Sigmoid colon (tissue), 7 donors: Measurements from ENCODE around the gene C14orf180. TPM values are rescaled to one million over a fixed set of nuclear protein-coding genes. Genes with fewer than 3 reads are reported as not detected.

ENCODE experiments used
- DNase-seq: peaks from one replicate; pipeline ENCODE4 v3.0.0-alpha.2; 2019
- H3K27ac ChIP-seq, 4 donors: fragments of 200-600 bp; sonication (generic); one replicate each; pipeline ENCODE4 v1.5.1; 2016 to 2019; ENCODE audit warnings: mild to moderate bottlenecking in 1 of 4
- H3K27me3 ChIP-seq, 3 donors: fragments of 200-600 bp; sonication (generic); one replicate each; pipeline ENCODE4 v1.5.1; 2019; ENCODE audit warnings: mild to moderate bottlenecking in 1 of 3
- H3K36me3 ChIP-seq, 4 donors: fragments of 200-600 bp; sonication (generic); one replicate each; pipeline ENCODE4 v1.5.1; 2016 to 2019
- H3K4me1 ChIP-seq, 4 donors: fragments of 200-600 bp; sonication (generic); one replicate each; pipeline ENCODE4 v1.5.1; 2017 to 2019
- H3K4me3 ChIP-seq, 4 donors: fragments of 200-600 bp; sonication (generic); one replicate each; pipeline ENCODE4 v1.5.1; 2017 to 2019; ENCODE audit warnings: mild to moderate bottlenecking in 2 of 4, moderate library complexity in 1 of 4
- H3K9me3 ChIP-seq, 4 donors: fragments of 200-600 bp in 3 of 4; sonication (generic) in 3 of 4; one replicate each; pipeline versions ENCODE4 v1.5.1 to v1.6.1; 2013 to 2019
- EP300 ChIP-seq, 4 donors: sonication (generic); formaldehyde crosslinking; IDR thresholded peaks; one replicate each; pipeline ENCODE4 v1.6.1; 2017; ENCODE audit warnings: antibody characterized with exemption in 4 of 4
- POLR2A ChIP-seq, 2 donors: fragments of 450-650 bp; IDR thresholded peaks; one replicate each; pipeline ENCODE4 v1.6.1; 2016; ENCODE audit warnings: antibody characterized with exemption in 2 of 2, mild to moderate bottlenecking in 2 of 2, moderate library complexity in 2 of 2
- POLR2AphosphoS5 ChIP-seq, 4 donors: sonication (generic); formaldehyde crosslinking; IDR thresholded peaks; one replicate each; pipeline ENCODE4 v1.6.1; 2017; ENCODE audit warnings: antibody characterized with exemption in 4 of 4
- WGBS, 2 donors: extraction: QIAGEN DNeasy Blood & Tissue Kit; methylation state at CpG; one replicate each; pipeline ENCODE4 v1.1.7; 2013; 5-methylcytosine and 5-hydroxymethylcytosine counted together
- intact Hi-C: fragments of 100-400 bp; cut with DNase I; formaldehyde crosslinking; loops from one replicate; pipeline ENCODE4 v1.15.1; 2023
- polyA plus RNA-seq, 3 donors: library from polyadenylated mRNA; stranded (reverse); fragments of 200-250 nt; gene quantifications; one replicate each; pipeline ENCODE4 v1.2.3, GENCODE V29; 2013
- total RNA-seq, 4 donors: library from RNA; depleted of rRNA; stranded (reverse); fragments of >200 nt; gene quantifications; one replicate each; pipeline ENCODE4 v1.1.0, GENCODE V29; 2016
- TF ChIP-seq, protein P1 (sequence below), 4 experiments: fragments of 450-650 bp in 3 of 4; fragments of 200-600 bp in 1 of 4; IDR thresholded peaks; one replicate each; pipeline ENCODE4 v1.5.1; 2016 to 2019; ENCODE audit warnings: antibody characterized with exemption in 4 of 4, mild to moderate bottlenecking in 3 of 4, moderate library complexity in 2 of 4
- donor health status: healthy with polysubstance abuse.
- donor health status: Bipolar disorder and iron deficiency.
- donor health status: healthy.

C14orf180 gene
- total and polyA plus RNA-seq, 7 donors = 0.16 to 5.0 (median 0.58) TPM; not detected in 1

DNA sequence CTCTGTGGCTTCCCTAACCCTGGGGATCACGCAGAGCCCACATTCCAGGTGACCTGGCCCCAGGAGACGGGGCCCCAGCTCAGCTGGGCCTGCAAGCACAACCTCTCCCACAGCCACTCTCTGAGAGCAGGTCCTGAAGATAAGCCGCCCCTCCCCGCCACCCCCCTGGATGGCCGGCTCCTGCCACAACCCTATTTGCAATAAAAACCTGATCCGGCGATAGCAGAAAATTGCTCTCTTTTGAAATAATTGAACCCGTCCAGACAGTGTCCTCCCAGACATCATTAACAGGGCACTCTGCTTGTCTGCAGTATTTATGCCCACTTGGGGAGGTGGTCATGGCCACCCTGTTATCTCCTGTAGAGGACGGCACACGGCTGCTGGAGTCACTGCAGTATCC, 5.0 kb downstream of the C14orf180 start:
- H3K27me3 ChIP-seq = peaks cover 0 to 21% (median 0%) of the 10 kb centered on the region in 3 donors
- H3K27ac ChIP-seq = no peak overlapping the region
- no peak for DNase-seq
- no peaks in the 10 kb centered on the region for H3K9me3 ChIP-seq
- WGBS, 2 donors = 54 to 72% methylated on average over 10 of the region's 10 CpGs
- no peak overlapping the region for H3K4me3 ChIP-seq
- TF ChIP-seq EP300 (IDR thresholded peaks at IDR 0.05) (no peak), POLR2AphosphoS5 (IDR thresholded peaks at IDR 0.05) (no peak), POLR2A (IDR thresholded peaks at IDR 0.05) (no peak)
- TF ChIP-seq, protein P1, sequence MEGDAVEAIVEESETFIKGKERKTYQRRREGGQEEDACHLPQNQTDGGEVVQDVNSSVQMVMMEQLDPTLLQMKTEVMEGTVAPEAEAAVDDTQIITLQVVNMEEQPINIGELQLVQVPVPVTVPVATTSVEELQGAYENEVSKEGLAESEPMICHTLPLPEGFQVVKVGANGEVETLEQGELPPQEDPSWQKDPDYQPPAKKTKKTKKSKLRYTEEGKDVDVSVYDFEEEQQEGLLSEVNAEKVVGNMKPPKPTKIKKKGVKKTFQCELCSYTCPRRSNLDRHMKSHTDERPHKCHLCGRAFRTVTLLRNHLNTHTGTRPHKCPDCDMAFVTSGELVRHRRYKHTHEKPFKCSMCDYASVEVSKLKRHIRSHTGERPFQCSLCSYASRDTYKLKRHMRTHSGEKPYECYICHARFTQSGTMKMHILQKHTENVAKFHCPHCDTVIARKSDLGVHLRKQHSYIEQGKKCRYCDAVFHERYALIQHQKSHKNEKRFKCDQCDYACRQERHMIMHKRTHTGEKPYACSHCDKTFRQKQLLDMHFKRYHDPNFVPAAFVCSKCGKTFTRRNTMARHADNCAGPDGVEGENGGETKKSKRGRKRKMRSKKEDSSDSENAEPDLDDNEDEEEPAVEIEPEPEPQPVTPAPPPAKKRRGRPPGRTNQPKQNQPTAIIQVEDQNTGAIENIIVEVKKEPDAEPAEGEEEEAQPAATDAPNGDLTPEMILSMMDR (IDR thresholded peaks at IDR 0.05) = no peak
- peaks cover 0 to 18% (median 5%) of the 10 kb centered on the region in 4 donors for H3K4me1 ChIP-seq
- no peaks in the 10 kb centered on the region for H3K36me3 ChIP-seq
- intact Hi-C loops = no loop called here

- Histone ChIP-seq H3K4me1 (peaks cover 0 to 9% (median under 1%) of the 10 kb centered on the region in 4 donors), H3K27me3 (peaks cover 0 to 21% (median 0%) of the 10 kb centered on the region in 3 donors), H3K9me3 (no peaks in the 10 kb centered on the region), H3K4me3 (no peak overlapping the region), H3K27ac (no peak overlapping the region), H3K36me3 (no peaks in the 10 kb centered on the region)
- WGBS, 2 donors = 62 to 75% methylated on average over 24 of the region's 24 CpGs
- TF ChIP-seq EP300 (IDR thresholded peaks at IDR 0.05) (no peak), POLR2A (IDR thresholded peaks at IDR 0.05) (no peak), POLR2AphosphoS5 (IDR thresholded peaks at IDR 0.05) (no peak)
- TF ChIP-seq, protein P1 (IDR thresholded peaks at IDR 0.05) = no peak
- intact Hi-C loops = no loop called here
- no peak for DNase-seq
Observed at GRCh38 chr14:104585966-104586697, 6.6 kb downstream of the C14orf180 start.

DNA sequence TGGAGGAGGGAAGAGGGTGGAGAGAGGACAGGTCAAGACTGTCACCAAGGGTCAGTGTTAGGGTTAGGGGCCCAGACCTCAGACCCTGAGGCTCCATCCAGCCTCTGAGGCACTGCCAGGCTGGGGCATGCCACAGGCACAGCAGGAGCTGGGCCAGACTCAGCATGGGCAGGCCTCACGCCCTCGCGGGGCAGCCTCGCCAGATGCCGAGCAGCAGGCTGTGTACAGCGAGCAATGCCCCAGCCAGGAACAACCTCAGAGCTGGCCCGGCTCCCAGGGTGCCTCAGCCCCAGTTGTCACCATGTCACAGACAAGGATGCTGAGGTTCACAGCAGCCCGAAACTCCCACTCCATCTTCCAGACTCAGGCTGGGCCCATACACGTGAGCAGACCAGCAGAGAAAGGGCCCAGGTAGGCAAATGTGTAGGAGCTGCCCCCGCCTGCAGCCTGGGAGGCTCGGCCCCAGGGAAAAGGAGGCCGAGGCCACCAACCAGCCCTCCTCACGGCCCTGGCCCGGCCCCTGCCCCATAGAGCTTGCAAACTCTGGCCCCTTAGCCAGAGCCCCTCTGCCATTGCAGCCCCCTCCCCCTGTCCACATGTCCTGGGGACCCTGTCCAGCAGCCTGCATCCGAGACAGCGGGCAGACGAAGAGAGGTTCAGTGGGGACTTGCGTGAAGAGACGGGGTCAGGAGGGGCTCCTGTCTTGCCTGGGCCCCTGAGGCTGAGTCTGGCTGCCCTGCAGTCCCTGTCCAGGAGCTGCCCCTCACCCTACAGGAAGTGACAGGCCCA, 7.5 kb downstream of the C14orf180 start:
- no peak overlapping the region for H3K4me3 ChIP-seq
- TF ChIP-seq POLR2A (IDR thresholded peaks at IDR 0.05) = no peak
- no peak for TF ChIP-seq POLR2AphosphoS5 (IDR thresholded peaks at IDR 0.05)
- no peak for TF ChIP-seq EP300 (IDR thresholded peaks at IDR 0.05)
- TF ChIP-seq, protein P1 (IDR thresholded peaks at IDR 0.05) = no peak
- H3K4me1 ChIP-seq = peaks cover 0 to under 1% (median 0%) of the 10 kb centered on the region in 4 donors
- intact Hi-C loops = no loop called here
- H3K27ac ChIP-seq = no peak overlapping the region
- WGBS, 2 donors = 60 to 79% methylated on average over 19 of the region's 19 CpGs
- no peak for DNase-seq
- no peaks in the 10 kb centered on the region for H3K9me3 ChIP-seq
- H3K36me3 ChIP-seq = no peaks in the 10 kb centered on the region
- peaks cover 0 to 21% (median 0%) of the 10 kb centered on the region in 3 donors for H3K27me3 ChIP-seq

GRCh38 chr14:104587641-104588040, 8.1 kb downstream of the C14orf180 start:
- WGBS, 2 donors = 31 to 51% methylated on average over 19 of the region's 19 CpGs
- Histone ChIP-seq H3K36me3 (no peaks in the 10 kb centered on the region), H3K27me3 (peaks cover 0 to 21% (median 0%) of the 10 kb centered on the region in 3 donors), H3K27ac (no peak overlapping the region), H3K4me1 (no peaks in the 10 kb centered on the region), H3K9me3 (no peaks in the 10 kb centered on the region), H3K4me3 (no peak overlapping the region)
- DNase-seq = no peak
- no peak for TF ChIP-seq EP300 (IDR thresholded peaks at IDR 0.05)
- intact Hi-C loops = no loop called here
